ENCODE results near the gene TGFB3. TPM values are rescaled to one million over a fixed set of nuclear protein-coding genes. Genes with fewer than 3 reads are reported as not detected.

TGFB3 gene
- total RNA-seq, 1 experiment from 2014 or later = 2.9 TPM

DNA sequence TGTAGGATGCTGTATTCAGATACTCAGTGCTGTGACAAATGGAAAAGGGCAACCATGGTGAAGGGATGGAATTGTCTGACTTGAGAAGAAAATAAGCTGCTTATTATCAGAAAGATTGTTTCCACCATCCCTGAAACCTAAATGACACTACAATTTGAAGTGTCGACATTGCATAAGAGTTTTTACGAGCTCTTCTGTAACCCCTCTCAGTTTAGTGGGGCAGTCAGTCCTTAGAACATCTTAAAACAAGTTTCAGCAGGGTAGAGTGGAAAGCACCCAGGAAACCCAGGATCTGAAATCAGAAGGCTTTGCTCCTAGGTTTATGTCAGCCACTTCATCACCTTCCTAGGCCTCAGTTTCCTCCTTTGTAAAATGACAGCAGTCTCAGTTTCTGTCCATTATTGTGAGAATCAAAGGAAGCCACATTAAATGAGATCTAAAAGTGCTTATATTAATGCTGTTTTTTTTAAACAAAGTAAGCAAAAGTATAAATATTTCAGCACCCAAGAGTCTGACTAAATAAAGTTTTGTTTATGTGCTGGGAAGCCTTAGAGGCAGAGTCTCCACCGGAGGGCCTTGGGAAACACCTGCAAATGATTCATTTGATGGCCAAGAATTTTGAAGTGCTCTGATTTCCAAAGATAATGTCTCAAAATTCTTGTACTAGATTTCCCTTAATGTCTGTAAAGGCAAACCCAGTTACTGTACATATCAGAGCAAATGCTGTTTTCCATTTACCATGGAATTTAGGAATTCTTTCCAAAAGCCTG is 5.6 kb upstream of the TGFB3 start:
- no peak for DNase-seq (ENCODE audit: low spot score)

- DNase-seq (ENCODE audit: low spot score) = no peak
Observed at GRCh38 chr14:75986439-75986765, 4.6 kb upstream of the TGFB3 start.

GRCh38 chr14:75985618-75986438 is 4.0 kb upstream of the TGFB3 start, which contains the start of gene IFT43:
Gene IFT43, plus strand, starts transcription at chr14:75985763. Its CDS starts 24 bp downstream, at chr14:75985787.
- DNase-seq (ENCODE audit: low spot score) = peak; percentile 71

- DNase-seq (ENCODE audit: low spot score) = no peak
Observed at GRCh38 chr14:75984674-75985073, 2.9 kb upstream of the TGFB3 start.

DNA sequence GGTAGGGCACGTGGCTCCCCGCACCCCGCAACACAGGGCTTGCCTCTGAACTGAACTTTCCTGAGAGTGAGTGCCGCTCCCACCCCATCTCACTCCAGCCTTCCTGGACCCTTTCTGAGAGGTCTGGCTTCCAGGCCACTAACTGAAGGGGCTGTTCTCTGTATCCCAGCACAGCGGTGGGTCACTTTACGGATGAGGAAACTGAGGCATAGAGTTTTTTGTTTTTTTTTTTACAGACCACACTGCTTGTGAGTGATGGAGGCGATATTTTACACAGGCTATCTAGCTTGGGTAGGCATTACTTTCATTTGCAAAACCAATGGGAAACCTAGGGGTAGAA is 1.2 kb upstream of the TGFB3 start:
- no peak for DNase-seq (ENCODE audit: low spot score)

GRCh38 chr14:75982266-75983018 is 647 bp upstream of the TGFB3 start:
- DNase-seq (ENCODE audit: low spot score) = peak; percentile 65

DNA sequence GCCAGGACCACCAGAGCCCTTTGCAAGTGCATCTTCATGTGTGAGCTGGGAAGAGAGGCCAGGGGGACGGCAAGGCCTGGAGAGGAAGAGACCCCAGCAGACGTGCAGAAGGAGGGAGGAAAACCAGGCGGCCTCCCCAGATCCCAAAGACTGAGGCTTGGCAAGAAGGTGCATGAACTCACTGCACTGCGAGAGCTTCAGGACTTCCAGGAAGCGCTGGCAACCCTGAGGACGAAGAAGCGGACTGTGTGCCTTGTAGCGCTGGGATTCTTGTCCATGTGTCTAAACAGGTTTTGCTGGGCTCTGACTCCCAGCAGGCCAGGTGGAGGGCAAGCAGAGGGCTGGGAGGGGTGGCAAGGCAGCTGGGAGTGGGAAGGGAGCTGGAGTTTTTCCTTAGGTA is 939 bp downstream of the TGFB3 start:
- DNase-seq (ENCODE audit: low spot score) = no peak

- no peak for DNase-seq (ENCODE audit: low spot score)
Observed at GRCh38 chr14:75979648-75980565, 1.9 kb downstream of the TGFB3 start.

DNA sequence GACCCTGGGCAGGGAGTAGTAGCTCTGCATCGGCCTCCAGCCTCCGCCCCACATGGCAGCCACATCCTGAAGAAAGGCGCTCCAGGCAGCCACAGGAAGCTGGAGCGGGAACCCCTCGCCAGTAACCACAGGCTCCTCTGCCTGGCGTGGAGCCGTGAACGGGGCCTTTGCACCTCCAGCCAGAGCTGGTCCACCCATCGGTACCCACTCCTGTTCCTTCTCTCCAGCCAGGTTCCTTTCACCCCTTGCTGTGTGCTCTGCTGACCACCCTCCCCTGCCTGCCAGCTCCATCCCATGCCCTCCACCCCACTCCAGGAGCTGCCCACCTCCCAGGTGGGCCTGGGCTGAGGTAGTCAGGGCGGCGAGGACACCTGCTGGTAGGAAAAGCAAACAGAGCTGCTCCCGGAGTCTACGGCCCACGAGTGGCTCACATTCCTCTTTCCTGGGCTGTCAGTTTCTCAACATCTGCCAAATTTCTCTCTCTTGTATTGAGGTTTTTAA is 2.7 kb downstream of the TGFB3 start:
- no peak for DNase-seq (ENCODE audit: low spot score)

- no peak for DNase-seq (ENCODE audit: low spot score)
Observed at GRCh38 chr14:75978249-75978731, 3.5 kb downstream of the TGFB3 start.

DNA sequence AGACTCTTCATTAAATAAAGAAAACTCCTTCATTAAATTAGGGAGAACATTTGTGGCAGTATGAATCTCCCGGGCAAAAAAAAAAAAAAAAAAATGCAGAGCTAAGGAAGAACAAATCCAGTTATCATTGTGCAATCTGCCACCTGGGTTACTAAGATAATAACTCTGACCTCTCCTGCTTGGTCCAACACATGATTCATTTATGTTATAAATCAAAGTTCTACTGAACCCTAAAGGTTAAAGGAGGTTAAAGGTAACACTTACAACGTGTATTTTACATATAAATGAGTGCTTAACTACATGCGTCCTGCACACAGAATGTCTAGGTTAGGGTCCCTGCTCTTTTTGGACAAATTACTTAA is 4.2 kb downstream of the TGFB3 start:
- no peak for DNase-seq (ENCODE audit: low spot score)

DNA sequence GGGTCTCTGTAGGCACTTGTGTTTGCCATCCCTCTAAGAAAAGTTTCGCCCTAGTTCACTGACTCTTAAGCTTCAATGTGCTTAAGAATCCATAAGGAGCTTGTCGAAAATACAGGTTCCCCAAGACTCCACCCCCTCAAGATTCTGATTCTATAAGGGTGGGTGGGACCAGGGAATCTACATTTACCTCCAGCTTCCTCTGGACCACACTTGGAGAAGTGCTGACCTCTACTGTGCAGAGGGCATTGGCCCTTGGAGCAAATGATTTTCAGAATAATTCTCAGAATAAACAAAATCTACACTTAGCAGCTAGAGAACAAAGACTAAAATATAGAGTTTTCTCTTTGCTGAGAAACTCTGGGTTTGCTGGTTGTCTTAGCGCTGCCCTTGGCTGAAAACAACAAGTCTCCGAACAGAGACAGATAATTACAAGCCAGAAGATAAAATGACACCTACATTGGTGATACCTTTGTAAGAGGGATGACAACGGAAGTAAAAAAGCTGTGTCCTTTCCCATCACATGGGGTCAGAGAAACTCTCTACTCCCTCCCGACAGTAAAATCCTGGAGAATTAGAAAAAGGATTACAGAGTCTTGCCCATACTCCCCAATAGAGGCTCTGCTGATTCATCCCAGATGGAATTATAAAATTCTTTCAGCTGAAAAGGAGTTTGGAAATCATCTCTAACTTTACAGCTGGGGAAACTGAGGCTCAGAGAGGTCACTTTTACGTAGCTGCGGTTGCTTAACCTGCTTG is 4.8 kb downstream of the TGFB3 start:
- DNase-seq (ENCODE audit: low spot score) = no peak

DNA sequence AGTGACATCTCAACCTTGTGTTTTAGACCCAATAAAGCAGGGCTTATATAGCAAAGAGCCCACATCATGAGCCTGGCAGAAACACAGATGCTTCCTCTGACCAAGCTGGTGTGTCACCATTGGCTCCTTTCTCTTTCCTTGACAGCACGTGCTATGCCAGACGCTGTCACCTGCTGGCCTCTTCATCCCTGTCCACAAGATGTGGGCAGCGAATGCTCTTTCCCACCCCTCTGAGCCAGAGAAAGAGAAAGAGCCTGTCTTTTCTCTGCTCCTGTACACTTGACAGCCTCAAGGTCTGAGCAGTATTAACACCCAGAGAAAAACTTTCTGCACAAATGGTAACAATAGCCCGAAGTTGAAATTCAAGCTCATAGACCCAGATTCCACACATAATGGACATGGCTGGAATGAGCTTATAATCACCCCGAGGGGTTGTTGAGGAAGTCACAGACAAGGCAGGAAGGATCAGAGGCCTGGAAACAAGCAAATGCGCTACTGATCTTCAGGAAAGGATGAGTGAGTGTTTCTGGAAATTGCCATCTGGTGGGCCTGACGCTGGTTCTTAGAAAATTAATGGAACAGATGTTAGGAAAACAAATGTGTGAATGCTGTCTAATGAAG is 8.9 kb downstream of the TGFB3 start:
- DNase-seq (ENCODE audit: low spot score) = no peak

- no peak for DNase-seq (ENCODE audit: low spot score)
Observed at GRCh38 chr14:75971509-75971908, 10.3 kb downstream of the TGFB3 start.

DNA sequence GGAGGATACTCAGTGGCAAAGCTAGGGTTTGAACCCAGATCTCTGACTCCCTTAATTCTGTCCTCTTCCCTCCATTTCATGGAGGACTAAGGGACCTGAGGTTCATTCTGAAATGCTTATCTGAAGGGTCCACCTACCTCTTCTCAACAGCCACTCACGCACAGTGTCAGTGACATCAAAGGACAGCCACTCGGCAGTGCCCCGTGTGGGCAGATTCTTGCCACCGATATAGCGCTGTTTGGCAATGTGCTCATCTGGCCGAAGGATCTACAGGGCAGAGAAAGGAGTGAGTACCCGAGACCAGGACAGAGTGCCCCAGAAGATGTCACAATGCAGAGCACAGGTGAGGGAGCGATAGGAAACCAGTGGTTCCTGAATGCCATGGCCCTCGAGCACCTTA is 10.8 kb downstream of the TGFB3 start:
- DNase-seq (ENCODE audit: low spot score) = no peak

- no peak for DNase-seq (ENCODE audit: low spot score)
Observed at GRCh38 chr14:75969891-75970290, 11.9 kb downstream of the TGFB3 start.

GRCh38 chr14:75969126-75969525 is 12.7 kb downstream of the TGFB3 start:
- DNase-seq (ENCODE audit: low spot score) = no peak

DNA sequence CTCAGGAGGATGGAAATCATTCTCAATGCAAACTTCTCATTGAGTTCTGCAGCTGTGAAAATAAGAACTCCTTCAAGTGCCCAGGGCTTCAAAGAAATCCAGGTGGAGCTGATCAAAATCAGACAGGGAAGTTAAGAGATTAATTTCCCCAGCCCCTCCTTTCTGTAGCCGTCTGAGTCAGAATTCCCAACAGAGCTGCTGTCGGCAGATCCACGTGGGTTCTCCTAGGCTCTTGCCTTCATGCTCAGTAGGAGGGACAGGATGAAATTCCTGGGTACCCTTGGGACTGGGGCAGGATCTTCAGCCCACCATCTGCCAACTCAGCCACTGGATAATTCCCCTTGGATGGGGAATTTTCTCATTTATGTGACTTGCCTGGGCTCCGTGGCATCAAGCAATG is 13.3 kb downstream of the TGFB3 start:
- DNase-seq (ENCODE audit: low spot score) = peak; percentile 7

DNA sequence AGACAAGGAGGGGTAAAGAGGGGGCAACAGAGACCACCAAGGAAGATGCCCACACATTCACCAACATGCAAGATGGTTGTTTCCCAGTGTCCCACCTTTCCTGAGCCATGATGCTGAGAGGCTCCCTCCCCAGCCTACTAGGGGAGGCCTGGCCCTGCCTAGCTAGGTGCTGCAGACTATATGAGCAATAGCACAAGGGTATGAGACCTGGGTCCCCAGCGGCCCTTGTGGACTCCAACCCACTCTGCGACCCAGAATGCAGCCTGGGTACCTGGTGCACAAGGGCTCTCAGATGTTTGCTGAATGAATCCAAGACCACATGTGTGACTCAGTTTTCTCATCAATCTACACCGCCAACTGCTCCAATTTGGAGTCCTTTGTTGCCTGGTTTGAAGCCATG is 13.9 kb downstream of the TGFB3 start:
- DNase-seq (ENCODE audit: low spot score) = no peak

DNA sequence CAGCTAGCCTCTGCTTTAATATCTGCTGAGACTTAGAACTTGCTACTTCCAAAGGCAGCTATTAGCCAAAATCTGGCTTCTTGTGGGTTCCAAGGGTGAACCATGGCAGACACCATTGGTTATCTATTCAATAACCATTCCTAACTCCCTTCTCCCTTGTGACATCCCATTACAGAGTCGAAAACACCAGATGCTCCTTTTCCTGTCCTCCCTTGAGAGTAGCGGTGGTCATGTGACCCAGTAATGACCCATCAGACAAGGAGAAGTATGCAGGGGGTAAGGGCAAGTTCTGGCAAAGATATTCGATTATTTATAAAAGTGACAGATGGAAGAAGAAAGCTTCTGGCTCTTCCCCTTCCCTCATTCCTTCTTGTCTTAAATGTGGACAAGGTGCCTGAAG is 20.1 kb downstream of the TGFB3 start:
- no peak for DNase-seq (ENCODE audit: low spot score)
